Measurements from ENCODE around the gene NPFFR2.

DNA sequence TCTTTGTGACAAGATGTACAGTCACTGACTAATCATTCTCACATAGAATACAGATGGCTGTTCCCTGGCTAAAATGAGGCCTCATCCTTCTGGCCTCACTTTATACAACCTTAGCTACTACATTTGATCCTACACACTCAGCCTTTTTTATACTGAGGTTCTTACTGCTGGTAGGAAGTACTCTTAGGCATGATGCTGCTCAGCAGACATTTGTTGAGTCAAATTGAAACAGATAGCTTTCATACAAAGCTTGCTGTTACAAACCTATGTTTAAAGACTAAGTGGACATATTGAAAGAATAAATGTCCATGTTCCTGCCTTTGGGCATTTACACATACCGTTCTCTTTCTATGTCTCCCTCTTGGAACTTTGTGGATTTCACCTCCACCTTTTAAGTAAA lies 154.9 kb downstream of the NPFFR2 start:
- no peak for TF ChIP-seq POLR2AphosphoS5 (IDR thresholded peaks at IDR 0.05)
- TF ChIP-seq, protein P1, sequence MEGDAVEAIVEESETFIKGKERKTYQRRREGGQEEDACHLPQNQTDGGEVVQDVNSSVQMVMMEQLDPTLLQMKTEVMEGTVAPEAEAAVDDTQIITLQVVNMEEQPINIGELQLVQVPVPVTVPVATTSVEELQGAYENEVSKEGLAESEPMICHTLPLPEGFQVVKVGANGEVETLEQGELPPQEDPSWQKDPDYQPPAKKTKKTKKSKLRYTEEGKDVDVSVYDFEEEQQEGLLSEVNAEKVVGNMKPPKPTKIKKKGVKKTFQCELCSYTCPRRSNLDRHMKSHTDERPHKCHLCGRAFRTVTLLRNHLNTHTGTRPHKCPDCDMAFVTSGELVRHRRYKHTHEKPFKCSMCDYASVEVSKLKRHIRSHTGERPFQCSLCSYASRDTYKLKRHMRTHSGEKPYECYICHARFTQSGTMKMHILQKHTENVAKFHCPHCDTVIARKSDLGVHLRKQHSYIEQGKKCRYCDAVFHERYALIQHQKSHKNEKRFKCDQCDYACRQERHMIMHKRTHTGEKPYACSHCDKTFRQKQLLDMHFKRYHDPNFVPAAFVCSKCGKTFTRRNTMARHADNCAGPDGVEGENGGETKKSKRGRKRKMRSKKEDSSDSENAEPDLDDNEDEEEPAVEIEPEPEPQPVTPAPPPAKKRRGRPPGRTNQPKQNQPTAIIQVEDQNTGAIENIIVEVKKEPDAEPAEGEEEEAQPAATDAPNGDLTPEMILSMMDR (IDR thresholded peaks at IDR 0.05), result no peak

Data from sigmoid colon (tissue), 4 donors.